ENCODE results near the gene ADCK2. TPM values are rescaled to one million over a fixed set of nuclear protein-coding genes. Genes with fewer than 3 reads are reported as not detected.
"Not testable (repeated sequence)": the region's sequence is repeated elsewhere in the genome, so short reads cannot be mapped to it uniquely, and the experiment has no call there.

Gene ADCK2
- total RNA-seq, 1 experiment from 2014 or later = 20.6 TPM

GRCh38 chr7:140646931-140647647, 25.7 kb upstream of the ADCK2 start:
- peak; percentile 58 for DNase-seq (ENCODE audit: low read depth)

GRCh38 chr7:140649556-140650205, 23.1 kb upstream of the ADCK2 start:
- DNase-seq (ENCODE audit: low read depth) = peak; percentile 38

- no peak for DNase-seq (ENCODE audit: low read depth)
Measured at GRCh38 chr7:140650367-140650766, 22.4 kb upstream of the ADCK2 start.

GRCh38 chr7:140653319-140654108, 19.2 kb upstream of the ADCK2 start:
- DNase-seq (ENCODE audit: low read depth) = peak; percentile 61

GRCh38 chr7:140654109-140654387, 18.7 kb upstream of the ADCK2 start:
- DNase-seq (ENCODE audit: low read depth) = no peak

- no peak for DNase-seq (ENCODE audit: low read depth)
Measured at GRCh38 chr7:140654661-140655060, 18.1 kb upstream of the ADCK2 start.

GRCh38 chr7:140655511-140656408, 17.0 kb upstream of the ADCK2 start:
- DNase-seq (ENCODE audit: low read depth) = no peak

GRCh38 chr7:140656548-140657515, 15.9 kb upstream of the ADCK2 start:
- DNase-seq (ENCODE audit: low read depth) = peak; percentile 54

GRCh38 chr7:140657891-140658290, 14.9 kb upstream of the ADCK2 start:
- no peak for DNase-seq (ENCODE audit: low read depth)

GRCh38 chr7:140659856-140660255, 12.9 kb upstream of the ADCK2 start:
- no peak for DNase-seq (ENCODE audit: low read depth)

- DNase-seq (ENCODE audit: low read depth) = no peak
Measured at GRCh38 chr7:140661124-140661523, 11.6 kb upstream of the ADCK2 start.

- not testable (repeated sequence) for DNase-seq (ENCODE audit: low read depth)
Measured at GRCh38 chr7:140662938-140663337, 9.8 kb upstream of the ADCK2 start.

GRCh38 chr7:140667476-140667875, 5.3 kb upstream of the ADCK2 start:
- DNase-seq (ENCODE audit: low read depth) = no peak

- no peak for DNase-seq (ENCODE audit: low read depth)
Measured at GRCh38 chr7:140668641-140669040, 4.1 kb upstream of the ADCK2 start.

- no peak for DNase-seq (ENCODE audit: low read depth)
Measured at GRCh38 chr7:140669352-140669751, 3.4 kb upstream of the ADCK2 start.

GRCh38 chr7:140669862-140670261, 2.9 kb upstream of the ADCK2 start:
- DNase-seq (ENCODE audit: low read depth) = not testable (repeated sequence)

- DNase-seq (ENCODE audit: low read depth) = no peak
Measured at GRCh38 chr7:140670343-140670935, 2.3 kb upstream of the ADCK2 start.

- no peak for DNase-seq (ENCODE audit: low read depth)
Measured at GRCh38 chr7:140671966-140672365, 779 bp upstream of the ADCK2 start.

- DNase-seq (ENCODE audit: low read depth) = peak; percentile 20
Measured at GRCh38 chr7:140673063-140673773, 473 bp downstream of the ADCK2 start.

All from LHCN-M2 (cell line).